HG03135 (cell line): Measurements from ENCODE around the gene ATP8B4.

Source experiments
- ATAC-seq: cut with Tn5 transposase; IDR thresholded peaks from one replicate; pipeline ENCODE4 v1.9.1; 2021; ENCODE audit warnings: mild to moderate bottlenecking, moderate library complexity; ENCODE audit not compliant: unreplicated experiment

Gene ATP8B4

DNA sequence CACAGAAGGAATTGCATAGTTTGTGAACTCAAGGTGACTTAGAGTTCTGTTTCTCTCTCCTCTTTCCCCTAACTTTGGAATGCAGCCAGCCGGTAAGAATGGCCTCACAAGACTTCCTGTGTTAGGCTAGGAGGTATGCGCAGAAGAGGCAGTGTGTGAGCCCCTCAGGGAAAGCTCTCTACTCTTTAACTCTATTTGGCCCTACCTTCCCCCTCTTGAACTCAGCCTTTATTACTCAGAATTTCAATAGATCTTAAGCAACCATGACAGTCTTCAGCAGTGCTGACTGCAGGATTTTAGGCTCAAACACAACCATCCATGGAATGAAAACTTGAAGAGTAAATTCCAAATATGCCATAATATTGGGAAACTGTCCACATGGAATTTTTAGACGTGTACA, 288.6 kb downstream of the ATP8B4 start:
- ATAC-seq: no peak

GRCh38 chr15:49827311-49827710, 291.7 kb downstream of the ATP8B4 start:
- ATAC-seq: no peak

GRCh38 chr15:49826640-49827234, 292.3 kb downstream of the ATP8B4 start:
- no peak for ATAC-seq

DNA sequence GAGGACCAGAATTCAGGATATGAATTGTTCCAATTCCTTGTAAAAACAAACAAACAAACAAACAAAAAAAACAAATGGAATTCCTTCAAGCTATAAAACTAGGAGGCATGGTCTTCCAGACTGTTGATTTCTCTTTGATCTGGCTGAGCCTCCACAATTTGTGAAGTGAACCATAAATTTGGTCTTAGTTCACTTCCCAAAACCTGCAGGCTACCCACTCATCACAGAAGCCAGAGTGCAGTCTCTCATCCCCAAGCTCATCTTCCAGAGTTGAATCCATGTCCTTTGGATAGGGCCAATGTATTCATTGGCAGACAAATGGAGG, 294.3 kb downstream of the ATP8B4 start:
- ATAC-seq: no peak

DNA sequence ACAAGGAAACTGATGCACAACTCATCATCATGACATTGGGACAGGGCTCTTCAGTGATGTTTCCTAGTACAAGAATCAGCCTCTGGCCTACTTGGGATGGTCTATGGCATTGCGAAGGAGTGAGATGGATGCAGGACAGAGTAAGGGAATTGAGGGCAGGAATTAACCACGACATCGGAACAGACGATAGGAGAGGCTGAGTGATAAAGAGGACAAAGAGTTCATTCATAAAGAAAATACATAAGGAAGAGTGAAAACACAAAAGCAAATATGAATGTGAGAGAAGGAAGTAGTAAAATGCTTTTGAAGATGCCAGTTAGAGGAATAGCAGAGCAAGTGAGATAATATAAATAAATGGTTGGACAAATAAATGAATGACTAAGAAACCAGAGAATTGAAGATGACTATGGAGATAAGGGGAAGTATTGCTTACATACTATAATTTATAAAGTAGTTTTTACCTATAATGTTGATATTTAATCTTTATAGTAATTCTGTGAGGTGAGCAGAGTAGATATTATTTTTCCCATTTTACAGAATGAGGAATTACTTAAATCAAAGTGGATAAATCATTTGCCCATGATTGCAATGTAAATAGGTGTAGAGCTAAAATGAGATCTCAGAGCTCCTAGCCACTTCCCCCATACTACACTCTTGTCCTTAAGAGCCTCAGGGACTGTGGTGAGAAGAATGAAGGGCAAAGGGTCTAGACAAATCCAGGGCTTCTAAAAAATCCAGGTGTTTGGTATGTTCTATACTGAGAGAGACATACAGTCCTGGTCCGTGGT, 294.9 kb downstream of the ATP8B4 start:
- ATAC-seq: no peak

DNA sequence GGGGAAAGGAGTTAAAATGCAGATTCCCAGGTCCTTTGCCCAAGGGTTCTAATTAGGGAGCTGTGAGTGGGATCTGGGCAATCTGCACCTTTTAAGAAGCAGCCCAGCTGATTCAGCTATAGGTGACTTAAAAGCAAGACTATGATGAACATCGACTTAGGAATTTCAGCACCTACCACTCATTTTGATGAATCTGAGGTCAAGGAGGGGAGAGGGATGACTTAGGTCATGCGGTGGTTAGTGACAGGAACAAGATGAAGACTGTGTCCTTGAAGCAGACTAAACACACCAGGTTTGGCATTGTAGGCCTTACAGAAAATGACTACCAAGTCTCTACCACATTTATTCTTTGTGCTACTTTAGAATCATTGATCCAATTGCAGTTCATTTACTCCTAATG, 301.9 kb downstream of the ATP8B4 start:
- ATAC-seq: no peak

DNA sequence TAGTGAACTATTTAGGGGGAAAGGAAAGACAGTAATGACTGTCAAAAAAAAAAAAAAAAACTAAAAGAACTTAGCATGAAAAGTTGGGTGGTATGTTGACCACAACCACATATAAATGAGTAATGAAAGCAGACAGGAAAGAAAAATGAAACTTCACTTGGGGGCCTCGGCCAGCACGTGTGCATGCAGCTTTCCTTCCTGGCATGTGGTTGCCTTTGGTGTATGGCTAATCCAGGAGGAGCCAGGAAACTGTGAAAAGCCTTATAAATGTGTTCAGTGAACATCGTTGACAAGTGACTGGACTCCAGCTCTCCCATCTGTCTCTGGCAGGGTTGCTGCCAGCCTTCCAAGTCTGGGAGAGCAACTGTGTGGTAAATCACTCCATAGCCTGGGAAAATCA, 303.1 kb downstream of the ATP8B4 start:
- ATAC-seq: peak; percentile 77

DNA sequence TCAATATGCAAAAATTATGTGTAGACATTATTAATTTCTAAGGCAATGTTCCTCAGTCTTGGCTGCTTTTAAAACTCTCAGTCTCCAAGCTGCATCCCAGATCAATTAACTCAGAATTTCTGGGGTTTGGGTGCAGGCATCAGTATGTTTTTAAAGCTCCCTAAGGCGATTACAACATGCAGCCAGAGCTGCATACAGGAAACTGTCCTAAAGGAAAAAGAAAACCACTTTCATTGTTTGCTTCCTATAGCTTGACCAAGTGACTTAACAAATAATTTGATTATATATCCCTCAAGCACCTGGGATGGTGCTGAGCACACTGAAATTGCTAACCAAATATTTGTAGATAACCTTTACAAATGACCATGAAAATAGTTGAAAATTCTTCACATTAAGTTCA, 303.5 kb downstream of the ATP8B4 start:
- ATAC-seq: no peak

DNA sequence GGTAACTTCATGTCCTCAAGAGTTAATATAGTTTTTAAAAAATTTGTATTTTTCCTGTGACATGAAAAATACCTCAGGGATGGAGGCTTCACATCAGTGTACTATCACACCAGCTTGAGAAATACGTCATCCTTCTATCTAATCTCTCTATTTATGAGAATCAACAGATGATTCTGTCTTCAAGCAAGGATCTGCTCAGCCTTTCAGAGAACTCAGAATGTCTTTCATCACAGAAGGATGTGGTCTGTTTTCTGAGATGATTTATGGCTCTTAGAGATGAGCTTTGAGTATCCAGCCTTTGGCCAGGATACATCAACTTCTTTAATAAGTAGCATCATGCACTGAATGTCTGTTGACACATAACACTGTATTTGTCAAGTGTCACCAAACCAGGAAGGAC, 304.3 kb downstream of the ATP8B4 start:
- no peak for ATAC-seq

- no peak for ATAC-seq
These were observed 305.4 kb downstream of the ATP8B4 start for GRCh38 chr15:49813625-49814024.

DNA sequence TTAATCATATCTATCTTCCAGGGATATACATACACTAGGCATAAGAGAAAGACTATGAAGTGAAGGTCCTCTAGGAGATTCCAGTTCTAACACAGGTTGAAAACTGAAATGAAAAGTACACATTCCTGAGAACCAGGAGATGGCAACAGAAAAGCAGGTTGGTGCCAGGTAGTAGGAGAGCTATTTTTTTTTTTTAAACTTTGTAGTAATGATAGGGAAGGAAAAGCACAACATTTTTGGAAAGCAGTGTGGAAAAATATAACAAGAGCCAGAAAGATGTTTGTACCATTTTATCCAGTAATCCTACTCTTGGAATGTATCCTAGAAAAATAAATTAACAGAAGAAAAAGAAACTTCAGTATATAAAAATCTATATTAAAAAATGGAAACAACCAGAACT, 308.3 kb downstream of the ATP8B4 start:
- ATAC-seq: no peak

- no peak for ATAC-seq
These were observed 309.0 kb downstream of the ATP8B4 start for GRCh38 chr15:49809894-49810609.

- ATAC-seq: no peak
These were observed 310.7 kb downstream of the ATP8B4 start for GRCh38 chr15:49808341-49808740.
